HEK293 (cell line): ENCODE results near the gene PASK.

Experiments
- CTCF ChIP-seq: fragments of 450-650 bp; formaldehyde crosslinking; IDR thresholded peaks from 2 replicates; pipeline ENCODE4 v1.5.1; 2016; ENCODE audit warnings: missing biosample characterization, missing genetic modification characterization
- TCF7L2 ChIP-seq: IDR thresholded peaks from 2 replicates; pipeline ENCODE4 v1.6.1; 2011; ENCODE audit warnings: low read depth, mild to moderate bottlenecking, inconsistent platforms, low read length, moderate library complexity, borderline replicate concordance
- ZNF121 ChIP-seq: fragments of 450-650 bp; formaldehyde crosslinking; IDR thresholded peaks from 2 replicates; pipeline ENCODE4 v1.5.1; 2016; ENCODE audit warnings: missing biosample characterization, missing genetic modification characterization

GRCh38 chr2:241074065-241074818 is 75.0 kb downstream of the PASK start:
- TF ChIP-seq TCF7L2 (no peak), ZNF121 (tag by site-specific recombination) (no peak), CTCF (tag by site-specific recombination) (no peak)
